Neural cell (in vitro differentiated cells): Measurements from ENCODE around the gene RNLS. TPM values are rescaled to one million over a fixed set of nuclear protein-coding genes. Genes with fewer than 3 reads are reported as not detected.

Experiments used
- H2AFZ ChIP-seq: fragments of 200-600, 300-800 bp; sonication (generic), shearing (Covaris generic); 2 replicates; pipeline ENCODE4 v1.6.0; 2014; ENCODE audit warnings: low read depth, mild to moderate bottlenecking, antibody characterized with exemption, low read length, moderate library complexity
- H3F3A ChIP-seq: fragments of 200-600 bp; shearing (Covaris generic); 2 replicates; pipeline ENCODE4 v1.6.1; 2016; ENCODE audit warnings: mild to moderate bottlenecking, moderate library complexity, mixed read lengths, antibody characterized with exemption, low read length; ENCODE audit not compliant: insufficient read depth, poor library complexity, severe bottlenecking
- H3K27ac ChIP-seq: fragments of 200-600, 300-800 bp; sonication (generic), shearing (Covaris generic); 2 replicates; pipeline ENCODE4 v1.5.1; 2014; ENCODE audit warnings: mild to moderate bottlenecking, low read length, moderate library complexity
- H3K27me3 ChIP-seq: fragments of 300-800, 200-600 bp; sonication (generic), shearing (Covaris generic); 2 replicates; pipeline ENCODE4 v1.6.0; 2014; ENCODE audit warnings: mild to moderate bottlenecking, low read depth, low read length, moderate library complexity; ENCODE audit not compliant: insufficient read depth
- H3K36me3 ChIP-seq: fragments of 300-800, 200-600 bp; sonication (generic), shearing (Covaris generic); 2 replicates; pipeline ENCODE4 v1.5.1; 2014; ENCODE audit warnings: mild to moderate bottlenecking, antibody characterized with exemption, low read length, moderate library complexity; ENCODE audit not compliant: insufficient read depth
- H3K4me2 ChIP-seq: fragments of 300-800, 200-600 bp; sonication (generic), shearing (Covaris generic); 2 replicates; pipeline ENCODE4 v1.6.0; 2014; ENCODE audit warnings: mild to moderate bottlenecking, low read length
- H3K4me3 ChIP-seq: fragments of 300-800, 200-600 bp; sonication (generic), shearing (Covaris generic); 2 replicates; pipeline ENCODE4 v1.5.1; 2014; ENCODE audit warnings: mild to moderate bottlenecking, low read length, moderate library complexity
- H3K79me2 ChIP-seq: fragments of 200-600 bp; shearing (Covaris generic); replicated peaks from 2 replicates; pipeline ENCODE4 v1.6.0; 2014; ENCODE audit warnings: mild to moderate bottlenecking, low read length, moderate library complexity; ENCODE audit not compliant: insufficient read depth
- H3K9ac ChIP-seq: fragments of 300-800, 200-600 bp; sonication (generic), shearing (Covaris generic); 2 replicates; pipeline ENCODE4 v1.6.1; 2016; ENCODE audit warnings: mild to moderate bottlenecking, low read length, mixed read lengths
- H3K9me2 ChIP-seq: fragments of 200-600 bp; shearing (Covaris generic); 2 replicates; pipeline ENCODE4 v1.6.1; 2016; ENCODE audit warnings: mild to moderate bottlenecking, low read length, mixed read lengths; ENCODE audit not compliant: insufficient read depth
- H3K9me3 ChIP-seq: fragments of 200-600, 300-800 bp; sonication (generic), shearing (Covaris generic); 2 replicates; pipeline ENCODE4 v1.6.1; 2016; ENCODE audit warnings: mild to moderate bottlenecking, mixed run types, low read length, moderate library complexity, mixed read lengths
- H4K20me1 ChIP-seq: fragments of 200-600 bp; shearing (Covaris generic); 2 replicates; pipeline ENCODE4 v1.6.1; 2016; ENCODE audit warnings: mild to moderate bottlenecking, mixed run types; ENCODE audit not compliant: insufficient read depth
- EP300 ChIP-seq: fragments of 450-650 bp; conservative IDR thresholded peaks from 2 replicates; pipeline ENCODE4 v1.6.1; 2014; ENCODE audit warnings: antibody characterized with exemption, mild to moderate bottlenecking, moderate library complexity; ENCODE audit not compliant: poor library complexity, severe bottlenecking
- EZH2 ChIP-seq: fragments of 200-600, 300-800 bp; shearing (Covaris generic), sonication (generic); IDR thresholded peaks from 2 replicates; pipeline ENCODE4 v1.6.1; 2014; ENCODE audit warnings: antibody characterized with exemption, low read length, borderline replicate concordance, mild to moderate bottlenecking; ENCODE audit not compliant: insufficient read depth, poor library complexity, severe bottlenecking
- MXI1 ChIP-seq: fragments of 450-650 bp; conservative IDR thresholded peaks from 2 replicates; pipeline ENCODE4 v1.6.1; 2014; ENCODE audit warnings: antibody characterized with exemption, mild to moderate bottlenecking; ENCODE audit not compliant: poor library complexity, severe bottlenecking
- POLR2AphosphoS5 ChIP-seq: IDR thresholded peaks from 2 replicates; pipeline ENCODE4 v1.6.1; 2012
- RAD21 ChIP-seq: fragments of 450-650 bp; conservative IDR thresholded peaks from 2 replicates; pipeline ENCODE4 v1.6.1; 2014; ENCODE audit warnings: antibody characterized with exemption, mild to moderate bottlenecking, moderate library complexity
- SMC3 ChIP-seq: fragments of 450-650 bp; conservative IDR thresholded peaks from 2 replicates; pipeline ENCODE4 v1.6.1; 2014; ENCODE audit warnings: antibody characterized with exemption, mild to moderate bottlenecking, moderate library complexity; ENCODE audit not compliant: poor library complexity
- TAF1 ChIP-seq: IDR thresholded peaks from 2 replicates; pipeline ENCODE4 v1.6.1; 2012; ENCODE audit warnings: low read depth
- polyA plus RNA-seq: library from polyadenylated mRNA; depleted of rRNA; stranded (reverse); fragments of >200 nt; gene quantifications from 2 replicates; pipeline ENCODE4 v1.2.3, GENCODE V29; 2014
- TF ChIP-seq, protein P1 (sequence below): fragments of 450-650 bp; IDR thresholded peaks from 2 replicates; pipeline ENCODE4 v1.5.1; 2014; ENCODE audit warnings: antibody characterized with exemption, mild to moderate bottlenecking, moderate library complexity; ENCODE audit not compliant: poor library complexity, severe bottlenecking
- TF ChIP-seq, protein P2 (sequence below): IDR thresholded peaks from 2 replicates; pipeline ENCODE4 v1.6.1; 2012; ENCODE audit warnings: borderline replicate concordance

RNLS gene
- polyA plus RNA-seq, 1 donor from 2014 or later = 0.20 TPM

DNA sequence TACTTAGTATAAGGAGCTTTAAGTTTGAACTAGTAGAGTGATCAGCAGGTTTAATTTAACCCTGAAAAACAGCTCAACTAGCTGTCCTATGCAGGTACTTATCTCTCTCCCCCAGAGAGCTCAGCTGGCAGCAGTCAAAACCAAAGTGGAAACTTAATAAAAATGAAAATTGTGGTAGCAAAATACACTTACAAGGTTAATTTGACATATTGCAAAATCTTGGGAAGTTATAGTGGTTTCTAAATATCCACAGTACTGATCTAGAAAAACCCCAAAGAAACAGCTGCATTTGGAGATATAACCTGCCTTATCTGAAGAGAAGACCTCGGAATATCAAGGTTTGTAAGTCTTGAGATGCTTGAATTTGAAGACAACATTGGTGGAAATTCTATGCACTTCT is 269.2 kb downstream of the RNLS start:
- no peak overlapping the region for H3K27ac ChIP-seq
- H3K79me2 ChIP-seq = no peaks in the 10 kb centered on the region
- H3K4me2 ChIP-seq = no peak overlapping the region
- no peaks in the 10 kb centered on the region for H3K36me3 ChIP-seq
- H3F3A ChIP-seq = no peaks in the 10 kb centered on the region
- H3K9me3 ChIP-seq = no peaks in the 10 kb centered on the region
- no peak overlapping the region for H3K4me3 ChIP-seq
- TF ChIP-seq EZH2 = no peak
- no peak overlapping the region for H3K9ac ChIP-seq
- no peaks in the 10 kb centered on the region for H3K9me2 ChIP-seq
- H4K20me1 ChIP-seq = no peaks in the 10 kb centered on the region
- no peak overlapping the region for H2AFZ ChIP-seq
- no peaks in the 10 kb centered on the region for H3K27me3 ChIP-seq

DNA sequence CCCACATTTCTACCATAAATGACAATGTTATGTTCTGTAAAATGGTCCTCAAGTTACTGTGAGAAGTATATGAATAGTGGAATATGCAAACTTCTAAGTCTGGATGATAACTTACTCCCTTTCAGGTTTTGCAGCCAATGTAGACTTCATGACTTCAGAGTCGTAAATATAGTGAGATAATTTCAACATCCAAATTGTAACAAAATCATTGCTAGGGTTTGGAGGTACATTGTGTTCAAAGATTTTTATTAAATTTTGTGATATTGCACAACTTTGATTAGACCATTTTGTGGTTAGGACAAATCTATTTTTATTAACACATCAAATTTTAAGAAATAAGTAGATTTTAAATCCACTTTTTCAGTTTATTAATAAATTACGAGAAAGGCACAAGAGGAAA is 270.3 kb downstream of the RNLS start:
- TF ChIP-seq POLR2AphosphoS5 (no peak), EZH2 (no peak), EP300 (no peak), SMC3 (no peak)
- TF ChIP-seq, protein P1, sequence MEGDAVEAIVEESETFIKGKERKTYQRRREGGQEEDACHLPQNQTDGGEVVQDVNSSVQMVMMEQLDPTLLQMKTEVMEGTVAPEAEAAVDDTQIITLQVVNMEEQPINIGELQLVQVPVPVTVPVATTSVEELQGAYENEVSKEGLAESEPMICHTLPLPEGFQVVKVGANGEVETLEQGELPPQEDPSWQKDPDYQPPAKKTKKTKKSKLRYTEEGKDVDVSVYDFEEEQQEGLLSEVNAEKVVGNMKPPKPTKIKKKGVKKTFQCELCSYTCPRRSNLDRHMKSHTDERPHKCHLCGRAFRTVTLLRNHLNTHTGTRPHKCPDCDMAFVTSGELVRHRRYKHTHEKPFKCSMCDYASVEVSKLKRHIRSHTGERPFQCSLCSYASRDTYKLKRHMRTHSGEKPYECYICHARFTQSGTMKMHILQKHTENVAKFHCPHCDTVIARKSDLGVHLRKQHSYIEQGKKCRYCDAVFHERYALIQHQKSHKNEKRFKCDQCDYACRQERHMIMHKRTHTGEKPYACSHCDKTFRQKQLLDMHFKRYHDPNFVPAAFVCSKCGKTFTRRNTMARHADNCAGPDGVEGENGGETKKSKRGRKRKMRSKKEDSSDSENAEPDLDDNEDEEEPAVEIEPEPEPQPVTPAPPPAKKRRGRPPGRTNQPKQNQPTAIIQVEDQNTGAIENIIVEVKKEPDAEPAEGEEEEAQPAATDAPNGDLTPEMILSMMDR = no peak
- TF ChIP-seq, protein P2, sequence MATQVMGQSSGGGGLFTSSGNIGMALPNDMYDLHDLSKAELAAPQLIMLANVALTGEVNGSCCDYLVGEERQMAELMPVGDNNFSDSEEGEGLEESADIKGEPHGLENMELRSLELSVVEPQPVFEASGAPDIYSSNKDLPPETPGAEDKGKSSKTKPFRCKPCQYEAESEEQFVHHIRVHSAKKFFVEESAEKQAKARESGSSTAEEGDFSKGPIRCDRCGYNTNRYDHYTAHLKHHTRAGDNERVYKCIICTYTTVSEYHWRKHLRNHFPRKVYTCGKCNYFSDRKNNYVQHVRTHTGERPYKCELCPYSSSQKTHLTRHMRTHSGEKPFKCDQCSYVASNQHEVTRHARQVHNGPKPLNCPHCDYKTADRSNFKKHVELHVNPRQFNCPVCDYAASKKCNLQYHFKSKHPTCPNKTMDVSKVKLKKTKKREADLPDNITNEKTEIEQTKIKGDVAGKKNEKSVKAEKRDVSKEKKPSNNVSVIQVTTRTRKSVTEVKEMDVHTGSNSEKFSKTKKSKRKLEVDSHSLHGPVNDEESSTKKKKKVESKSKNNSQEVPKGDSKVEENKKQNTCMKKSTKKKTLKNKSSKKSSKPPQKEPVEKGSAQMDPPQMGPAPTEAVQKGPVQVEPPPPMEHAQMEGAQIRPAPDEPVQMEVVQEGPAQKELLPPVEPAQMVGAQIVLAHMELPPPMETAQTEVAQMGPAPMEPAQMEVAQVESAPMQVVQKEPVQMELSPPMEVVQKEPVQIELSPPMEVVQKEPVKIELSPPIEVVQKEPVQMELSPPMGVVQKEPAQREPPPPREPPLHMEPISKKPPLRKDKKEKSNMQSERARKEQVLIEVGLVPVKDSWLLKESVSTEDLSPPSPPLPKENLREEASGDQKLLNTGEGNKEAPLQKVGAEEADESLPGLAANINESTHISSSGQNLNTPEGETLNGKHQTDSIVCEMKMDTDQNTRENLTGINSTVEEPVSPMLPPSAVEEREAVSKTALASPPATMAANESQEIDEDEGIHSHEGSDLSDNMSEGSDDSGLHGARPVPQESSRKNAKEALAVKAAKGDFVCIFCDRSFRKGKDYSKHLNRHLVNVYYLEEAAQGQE = no peak
- no peak overlapping the region for H3K27ac ChIP-seq
- no peak overlapping the region for H3K4me2 ChIP-seq
- H3K9me2 ChIP-seq = no peaks in the 10 kb centered on the region
- H3K27me3 ChIP-seq = no peaks in the 10 kb centered on the region
- H4K20me1 ChIP-seq = no peaks in the 10 kb centered on the region
- H3F3A ChIP-seq = no peaks in the 10 kb centered on the region
- H3K9ac ChIP-seq = no peak overlapping the region
- no peak overlapping the region for H2AFZ ChIP-seq
- H3K9me3 ChIP-seq = no peaks in the 10 kb centered on the region
- no peaks in the 10 kb centered on the region for H3K36me3 ChIP-seq
- H3K4me3 ChIP-seq = no peak overlapping the region
- H3K79me2 ChIP-seq = no peaks in the 10 kb centered on the region

DNA sequence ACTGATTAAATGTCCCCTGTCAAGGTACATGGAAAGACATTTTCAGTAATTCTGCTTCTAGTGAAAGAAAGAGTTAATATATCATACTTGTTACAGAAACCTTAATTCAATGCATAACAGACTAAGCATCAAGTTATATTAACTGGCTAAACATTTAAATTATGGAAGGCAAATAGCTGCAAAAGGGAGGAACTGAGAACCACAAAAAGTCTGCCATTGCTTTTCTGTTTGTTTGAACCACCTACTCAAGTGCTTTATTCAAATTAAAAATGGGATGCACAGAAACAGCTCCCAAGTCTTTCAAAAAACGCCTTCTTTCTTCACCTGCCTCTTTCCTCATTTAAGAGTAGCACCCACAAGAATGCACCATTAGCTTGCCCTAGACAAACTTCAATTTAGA is 271.9 kb downstream of the RNLS start:
- Histone ChIP-seq H3K27ac (no peak overlapping the region), H3K4me3 (no peak overlapping the region), H4K20me1 (no peaks in the 10 kb centered on the region), H3F3A (no peaks in the 10 kb centered on the region), H3K9me2 (no peaks in the 10 kb centered on the region), H3K27me3 (no peaks in the 10 kb centered on the region), H3K36me3 (no peaks in the 10 kb centered on the region), H3K79me2 (no peaks in the 10 kb centered on the region), H2AFZ (no peak overlapping the region), H3K9ac (no peak overlapping the region), H3K9me3 (no peaks in the 10 kb centered on the region), H3K4me2 (no peak overlapping the region)
- TF ChIP-seq, protein P1 = no peak
- TF ChIP-seq RAD21 (no peak), SMC3 (no peak), EZH2 (no peak), MXI1 (no peak), EP300 (no peak), POLR2AphosphoS5 (no peak), TAF1 (no peak)
- TF ChIP-seq, protein P2 = no peak
